CMK (cell line): ENCODE results near the gene OR8J3.
"Not testable (repeated sequence)": the region's sequence is repeated elsewhere in the genome, so short reads cannot be mapped to it uniquely, and the experiment has no call there.

Source experiments
- DNase-seq: peaks from one replicate; pipeline ENCODE4 v3.0.0-alpha.2; 2010; ENCODE audit warnings: low read depth

OR8J3 gene, protein sequence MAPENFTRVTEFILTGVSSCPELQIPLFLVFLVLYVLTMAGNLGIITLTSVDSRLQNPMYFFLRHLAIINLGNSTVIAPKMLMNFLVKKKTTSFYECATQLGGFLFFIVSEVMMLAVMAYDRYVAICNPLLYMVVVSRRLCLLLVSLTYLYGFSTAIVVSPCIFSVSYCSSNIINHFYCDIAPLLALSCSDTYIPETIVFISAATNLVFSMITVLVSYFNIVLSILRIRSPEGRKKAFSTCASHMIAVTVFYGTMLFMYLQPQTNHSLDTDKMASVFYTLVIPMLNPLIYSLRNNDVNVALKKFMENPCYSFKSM

GRCh38 chr11:56140151-56140661 is at the start of gene OR8J3:
Gene OR8J3 (minus strand): TSS chr11:56140201. CDS start chr11:56137718, 2,483 bp downstream.
- DNase-seq, result no peak

DNA sequence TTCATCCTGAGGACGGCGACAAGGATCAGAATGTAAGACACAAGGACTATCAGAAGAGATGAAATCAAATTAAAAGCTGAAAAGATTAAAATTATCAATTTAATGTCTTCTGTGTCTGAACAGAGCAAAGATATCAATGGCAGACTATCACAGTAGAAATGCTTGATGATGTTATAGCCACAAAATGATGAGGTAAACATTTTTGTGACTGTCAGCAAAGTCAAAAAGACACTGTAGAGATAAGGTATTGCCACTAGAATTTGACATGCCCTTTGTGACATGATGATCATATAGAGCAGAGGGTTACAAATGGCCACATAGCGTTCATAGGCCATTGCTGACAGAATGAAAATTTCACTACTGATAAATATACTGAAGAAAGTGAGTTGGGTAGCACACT is 48.6 kb upstream of the OR8J3 start:
- no peak for DNase-seq

- DNase-seq, result no peak
Observed at GRCh38 chr11:56183459-56183858, 43.5 kb upstream of the OR8J3 start.

DNA sequence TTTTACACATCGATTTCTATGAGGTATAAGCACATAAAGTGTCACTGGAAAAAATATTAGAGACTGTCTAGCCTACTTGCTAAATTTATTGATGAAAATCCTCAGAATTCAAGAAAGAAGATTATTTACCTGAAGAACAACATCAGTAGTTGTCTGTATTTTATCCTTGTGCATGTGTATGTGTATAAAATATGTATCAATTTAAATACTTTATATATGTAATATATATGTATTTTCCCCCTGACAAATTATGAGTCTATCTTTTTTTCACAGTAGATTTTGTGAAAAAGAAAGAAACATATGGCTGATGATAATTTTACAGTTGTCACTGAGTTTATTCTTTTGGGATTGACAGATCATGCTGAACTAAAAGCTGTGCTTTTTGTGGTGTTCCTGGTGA is 36.3 kb upstream of the OR8J3 start, which contains the start of gene OR5J2:
Gene OR5J2, plus strand, starts transcription at position 301 of the 400 bp plus-strand sequence. Its CDS starts 0 bp downstream, at position 301.
- no peak for DNase-seq

DNA sequence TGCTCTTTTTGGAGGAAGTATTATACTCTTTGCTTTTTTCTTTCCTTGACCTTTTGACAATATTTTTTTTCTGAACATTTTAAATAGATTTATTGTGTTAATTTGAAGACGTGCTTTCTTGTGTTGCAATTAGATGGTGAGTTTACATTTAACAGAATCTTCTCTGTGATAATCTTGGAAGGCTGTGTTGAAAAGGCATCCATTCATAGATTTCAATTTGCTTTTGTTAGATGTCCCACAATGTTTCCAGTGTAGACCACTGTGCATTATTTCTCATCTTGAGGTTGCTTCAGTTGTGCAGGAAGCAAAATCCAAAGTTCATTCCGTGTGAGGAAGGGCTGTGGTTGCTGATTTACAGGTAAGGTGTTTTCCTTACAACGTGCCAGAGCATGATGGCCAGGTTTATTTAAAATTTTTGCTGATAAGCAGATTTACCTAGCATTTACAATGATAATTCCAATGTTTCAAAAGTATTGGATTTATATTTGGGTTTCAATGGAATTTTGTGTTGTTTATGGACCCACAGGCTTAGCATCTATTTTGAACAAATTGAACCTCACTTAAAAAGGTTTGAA is 32.3 kb upstream of the OR8J3 start:
- DNase-seq, result no peak

DNA sequence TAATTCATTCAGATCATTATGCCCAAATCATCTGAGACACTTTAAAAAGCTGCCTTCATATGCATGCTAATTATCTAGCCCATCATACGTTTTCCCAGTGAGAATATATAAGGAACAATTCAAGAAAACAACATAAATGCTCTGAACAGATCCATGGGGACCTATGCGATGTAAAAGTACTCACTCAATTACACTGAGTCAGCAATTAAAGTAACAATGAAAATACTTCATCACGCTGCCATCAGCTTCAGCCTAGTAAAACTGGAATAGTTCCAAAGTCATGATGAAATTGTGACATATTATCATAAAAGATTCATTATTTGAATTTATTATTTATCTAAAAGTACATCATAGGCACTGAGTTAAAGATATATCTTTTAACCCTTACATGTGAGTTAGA is 23.8 kb upstream of the OR8J3 start:
- DNase-seq, result no peak

DNA sequence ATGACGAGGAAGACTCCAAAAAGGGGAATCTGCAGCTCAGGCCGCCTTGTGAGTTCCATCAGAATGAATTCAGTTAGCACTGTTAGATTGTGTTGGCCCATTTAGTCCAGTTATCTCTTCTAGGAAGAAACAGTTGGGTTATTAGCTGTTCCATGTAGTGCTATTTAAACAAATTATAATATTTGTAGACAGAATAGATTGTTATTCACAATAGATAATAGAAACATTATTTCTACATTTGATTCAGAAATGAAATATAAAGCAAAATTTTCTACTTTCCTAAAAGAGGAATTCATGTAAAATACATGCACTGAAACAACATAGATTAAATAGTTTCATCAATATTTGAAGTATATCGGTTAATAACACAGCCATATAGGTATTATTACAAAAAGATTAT is 20.2 kb upstream of the OR8J3 start, which contains the start of gene OR8K5:
Gene OR8K5, minus strand, starts transcription at position 101 of the 400 bp plus-strand sequence. Its CDS starts 0 bp downstream, at position 101.
- DNase-seq, result no peak

DNA sequence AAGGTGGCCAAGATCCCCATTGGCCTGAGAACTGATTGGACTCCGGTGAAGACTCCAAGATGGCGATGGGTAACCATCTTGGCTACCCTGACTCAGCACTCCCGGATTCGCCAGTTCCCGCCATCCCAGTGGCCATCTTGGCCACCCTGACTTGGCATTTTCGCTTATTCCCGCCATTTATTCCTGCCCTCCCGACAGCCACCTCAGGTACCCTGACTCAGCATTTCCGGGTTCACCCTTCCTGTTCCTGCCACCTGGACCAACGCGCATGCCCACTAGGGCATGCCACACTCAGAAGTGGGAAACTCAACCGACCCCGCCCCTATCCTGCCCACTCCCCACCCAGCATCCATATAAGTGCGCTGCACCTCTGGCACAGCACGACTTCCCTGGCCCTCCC is 12.3 kb upstream of the OR8J3 start:
- DNase-seq, result no peak

DNA sequence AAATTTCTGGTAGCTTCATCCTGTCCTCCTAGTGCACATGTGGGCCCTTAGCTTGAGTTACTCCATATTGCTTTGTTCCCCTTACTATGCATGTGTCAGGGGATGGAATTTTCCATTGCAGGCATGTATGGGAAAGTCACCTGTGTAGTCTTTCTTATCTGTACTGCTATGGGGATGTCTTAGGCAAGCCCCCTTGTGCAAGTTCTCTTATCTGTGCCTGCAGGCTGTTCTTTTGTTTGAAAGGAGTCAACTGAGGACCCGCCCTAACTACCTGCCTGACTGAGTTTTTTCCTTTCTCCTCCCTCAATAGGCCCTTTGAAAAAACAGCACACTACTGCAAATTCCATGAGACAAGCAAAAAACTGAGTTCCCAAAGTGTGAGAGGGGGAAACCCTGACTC is 11.4 kb upstream of the OR8J3 start:
- DNase-seq, result no peak

DNA sequence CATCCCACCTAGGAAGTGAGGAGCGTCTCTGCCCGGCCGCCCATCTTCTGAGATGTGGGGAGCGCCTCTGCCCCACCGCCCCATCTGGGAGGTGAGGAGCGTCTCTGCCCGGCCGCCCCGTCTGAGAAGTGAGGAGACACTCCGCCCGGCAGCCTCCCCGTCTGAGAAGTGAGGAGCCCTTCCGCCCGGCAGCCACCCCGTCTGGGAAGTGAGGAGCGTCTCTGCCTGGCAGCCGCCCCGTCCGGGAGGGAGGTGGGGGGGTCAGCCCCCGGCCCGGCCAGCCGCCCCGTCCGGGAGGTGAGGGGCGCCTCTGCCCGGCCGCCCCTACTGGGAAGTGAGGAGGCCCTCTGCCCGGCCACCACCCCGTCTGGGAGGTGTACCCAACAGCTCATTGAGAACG is 3.7 kb upstream of the OR8J3 start:
- not testable (repeated sequence) for DNase-seq

- DNase-seq, result no peak
Observed at GRCh38 chr11:56122073-56122472, 17.9 kb downstream of the OR8J3 start, which contains the start of gene OR8H3. Gene OR8H3 (plus strand): TSS chr11:56122373. CDS start chr11:56122373, 0 bp downstream.

DNA sequence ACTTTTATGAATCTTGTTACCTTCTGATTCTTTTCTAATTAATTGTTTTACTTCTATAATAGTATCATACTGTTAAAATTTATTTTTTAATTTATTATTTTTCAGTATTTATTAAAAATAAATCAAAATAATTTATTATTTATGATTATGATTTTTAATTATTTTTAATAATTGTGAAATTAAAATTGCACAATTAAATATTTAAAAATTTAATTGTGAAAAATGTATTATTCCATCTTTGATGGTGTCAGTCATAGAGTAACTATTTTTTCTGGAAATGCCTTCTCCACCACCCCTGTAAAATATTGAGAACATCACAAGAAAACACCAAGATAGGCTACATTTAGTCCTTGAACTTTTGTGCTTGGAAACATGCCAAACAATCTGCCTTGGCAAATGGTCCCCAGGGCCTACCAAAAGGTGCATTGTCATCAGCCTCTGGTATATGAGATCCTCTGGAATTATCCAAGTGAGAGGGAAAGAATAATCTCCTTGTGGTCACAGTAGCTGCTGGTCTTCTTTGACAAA is 36.7 kb downstream of the OR8J3 start, which contains the start of gene OR8H2:
Gene OR8H2, plus strand, starts transcription at position 478 of the 528 bp plus-strand sequence. CDS start 1,356 bp downstream, outside the sequence.
- DNase-seq, result no peak

DNA sequence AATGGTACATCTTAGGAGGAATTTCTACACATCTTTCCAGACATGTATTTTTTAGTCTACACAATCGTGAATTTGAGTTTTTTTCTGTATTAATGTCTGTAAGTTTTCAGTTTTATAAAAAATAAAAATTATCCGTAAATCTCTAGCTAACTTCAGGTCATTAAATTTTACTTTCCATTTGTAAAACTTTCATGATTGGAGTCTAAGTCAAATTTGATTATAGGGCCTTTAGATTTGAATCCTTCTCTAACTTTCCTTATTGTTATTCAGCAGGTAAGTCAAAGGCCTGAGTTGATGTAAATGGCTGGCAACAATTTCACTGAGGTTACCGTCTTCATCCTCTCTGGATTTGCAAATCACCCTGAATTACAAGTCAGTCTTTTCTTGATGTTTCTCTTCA is 47.0 kb downstream of the OR8J3 start, which contains the start of gene OR8I2:
Gene OR8I2, plus strand, starts transcription at position 301 of the 400 bp plus-strand sequence. Its CDS starts 0 bp downstream, at position 301.
- no peak for DNase-seq

- no peak for DNase-seq
Observed at GRCh38 chr11:56089697-56090096, 50.3 kb downstream of the OR8J3 start.
